Fibroblast of the aortic adventitia (primary cell): ENCODE data around the gene AFF4. TPM values are rescaled to one million over a fixed set of nuclear protein-coding genes. Genes with fewer than 3 reads are reported as not detected.

ENCODE experiments used
- DNase-seq: peaks from one replicate; pipeline ENCODE4 v3.0.0-alpha.2; 2010; ENCODE audit warnings: low read depth
- H3K4me3 ChIP-seq: 2 replicates; pipeline ENCODE4 v1.5.1; 2011; ENCODE audit warnings: low read depth, mild to moderate bottlenecking, control low read depth, low read length, moderate library complexity
- total RNA-seq: library from RNA; depleted of rRNA; stranded (reverse); fragments of >200 nt; gene quantifications from 2 replicates; pipeline ENCODE4 v1.2.3, GENCODE V29; 2012; ENCODE audit warnings: low replicate concordance
- TF ChIP-seq, protein P1 (sequence below): IDR thresholded peaks from 2 replicates; pipeline ENCODE4 v1.5.1; 2011; ENCODE audit warnings: mild to moderate bottlenecking, low read length, control low read depth, inconsistent platforms; ENCODE audit not compliant: insufficient read depth

AFF4 gene
- total RNA-seq, 1 donor: 87.7 TPM

DNA sequence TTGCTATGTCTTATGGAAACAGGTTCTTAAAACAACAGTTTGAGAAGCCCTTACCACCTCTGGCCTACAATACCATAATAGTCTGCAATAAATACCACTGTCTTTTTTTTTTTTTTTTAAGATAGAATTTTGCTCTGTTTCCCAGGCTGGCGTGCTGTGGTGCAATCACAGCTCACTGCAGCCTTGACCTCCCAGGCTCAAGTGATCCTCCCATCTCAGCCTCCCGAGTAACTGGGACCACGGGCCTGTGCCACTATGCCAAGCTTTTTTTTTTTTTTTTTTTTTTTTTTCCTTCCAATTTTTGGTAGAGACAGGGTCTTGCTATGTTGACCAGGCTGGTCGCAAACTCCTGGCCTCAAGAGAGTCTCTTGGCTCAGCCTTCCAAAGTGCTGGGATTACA is 37.0 kb downstream of the AFF4 start:
- TF ChIP-seq, protein P1, sequence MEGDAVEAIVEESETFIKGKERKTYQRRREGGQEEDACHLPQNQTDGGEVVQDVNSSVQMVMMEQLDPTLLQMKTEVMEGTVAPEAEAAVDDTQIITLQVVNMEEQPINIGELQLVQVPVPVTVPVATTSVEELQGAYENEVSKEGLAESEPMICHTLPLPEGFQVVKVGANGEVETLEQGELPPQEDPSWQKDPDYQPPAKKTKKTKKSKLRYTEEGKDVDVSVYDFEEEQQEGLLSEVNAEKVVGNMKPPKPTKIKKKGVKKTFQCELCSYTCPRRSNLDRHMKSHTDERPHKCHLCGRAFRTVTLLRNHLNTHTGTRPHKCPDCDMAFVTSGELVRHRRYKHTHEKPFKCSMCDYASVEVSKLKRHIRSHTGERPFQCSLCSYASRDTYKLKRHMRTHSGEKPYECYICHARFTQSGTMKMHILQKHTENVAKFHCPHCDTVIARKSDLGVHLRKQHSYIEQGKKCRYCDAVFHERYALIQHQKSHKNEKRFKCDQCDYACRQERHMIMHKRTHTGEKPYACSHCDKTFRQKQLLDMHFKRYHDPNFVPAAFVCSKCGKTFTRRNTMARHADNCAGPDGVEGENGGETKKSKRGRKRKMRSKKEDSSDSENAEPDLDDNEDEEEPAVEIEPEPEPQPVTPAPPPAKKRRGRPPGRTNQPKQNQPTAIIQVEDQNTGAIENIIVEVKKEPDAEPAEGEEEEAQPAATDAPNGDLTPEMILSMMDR: no peak
- H3K4me3 ChIP-seq: no peak overlapping the region
- no peak for DNase-seq

DNA sequence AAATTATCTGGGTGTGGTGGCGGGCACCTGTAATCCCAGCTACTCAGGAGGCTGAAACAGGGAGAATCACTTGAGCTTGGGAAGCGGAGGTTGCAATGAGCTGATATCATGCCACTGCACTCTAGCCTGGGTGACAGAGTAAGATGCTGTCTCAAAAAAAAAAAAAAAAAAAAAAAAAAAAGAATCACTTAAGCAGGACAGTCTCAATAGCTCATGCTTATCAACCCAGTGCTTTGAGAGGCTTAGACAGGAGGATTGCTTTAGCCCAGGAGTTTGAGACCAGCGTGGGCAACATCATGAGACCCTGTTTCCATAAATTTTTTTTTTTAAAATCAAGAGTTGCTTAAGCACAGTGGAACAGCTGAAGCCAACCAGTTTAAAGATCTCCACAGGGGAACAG is 47.3 kb downstream of the AFF4 start:
- DNase-seq: no peak
- TF ChIP-seq, protein P1: no peak
- H3K4me3 ChIP-seq: no peak overlapping the region

DNA sequence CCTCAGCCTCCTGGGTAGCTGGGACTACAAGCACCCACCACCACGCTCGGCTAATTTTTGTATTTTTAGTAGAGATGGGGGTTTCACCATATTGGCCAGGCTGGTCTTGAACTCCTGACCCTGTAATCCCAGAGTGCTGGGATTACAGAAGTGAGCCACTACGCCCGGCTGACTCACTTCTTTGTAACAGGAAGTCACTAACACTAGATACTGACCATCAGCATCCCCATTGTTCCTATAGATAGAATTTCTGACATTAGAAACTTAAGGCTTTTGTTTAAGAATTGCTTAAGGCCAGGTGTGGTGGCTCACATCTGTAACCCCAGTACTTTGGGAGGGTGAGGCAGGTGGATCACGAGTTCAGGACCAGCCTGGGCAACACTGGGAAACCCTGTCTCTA is 47.8 kb downstream of the AFF4 start:
- no peak overlapping the region for H3K4me3 ChIP-seq
- DNase-seq: no peak
- TF ChIP-seq, protein P1: no peak

DNA sequence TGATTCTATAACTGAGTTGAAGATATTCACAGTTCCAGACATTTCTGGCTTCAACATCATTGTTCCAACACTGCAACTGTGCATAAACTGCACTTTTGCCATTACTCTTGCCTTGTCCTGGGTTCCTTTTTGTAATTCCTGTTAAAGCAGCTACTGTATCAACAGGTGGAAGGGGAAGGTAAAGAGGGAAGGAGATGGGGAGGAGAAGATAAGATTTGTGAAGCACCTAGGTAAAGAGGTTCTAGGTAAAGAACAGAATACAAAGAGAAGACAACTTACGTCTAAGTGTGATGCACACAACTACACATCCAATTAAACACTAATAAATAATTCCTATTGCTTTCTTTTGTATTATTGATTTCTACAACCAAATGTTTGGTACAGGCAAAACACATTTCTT is 53.7 kb downstream of the AFF4 start:
- DNase-seq: no peak
- no peak overlapping the region for H3K4me3 ChIP-seq
- TF ChIP-seq, protein P1: no peak

DNA sequence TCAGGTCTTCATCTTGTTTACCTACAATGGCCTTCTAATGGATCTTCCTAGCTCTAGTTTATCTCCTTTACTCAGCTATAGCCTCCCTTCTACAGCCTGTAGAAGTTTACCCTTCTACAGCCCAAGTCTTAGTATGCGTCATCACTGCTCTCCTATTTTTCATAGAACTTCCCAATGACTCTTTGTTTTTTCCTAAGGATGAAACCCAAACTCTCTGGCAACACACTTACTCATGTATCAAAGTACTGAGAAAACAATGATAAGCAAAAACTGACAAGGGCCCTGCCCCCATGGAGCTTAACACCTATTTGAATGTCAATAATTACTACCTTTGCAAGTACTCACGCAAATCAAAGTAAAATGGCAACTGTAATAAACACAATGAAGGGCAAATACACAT is 56.3 kb downstream of the AFF4 start:
- DNase-seq: no peak
- H3K4me3 ChIP-seq: no peak overlapping the region
- TF ChIP-seq, protein P1: no peak

DNA sequence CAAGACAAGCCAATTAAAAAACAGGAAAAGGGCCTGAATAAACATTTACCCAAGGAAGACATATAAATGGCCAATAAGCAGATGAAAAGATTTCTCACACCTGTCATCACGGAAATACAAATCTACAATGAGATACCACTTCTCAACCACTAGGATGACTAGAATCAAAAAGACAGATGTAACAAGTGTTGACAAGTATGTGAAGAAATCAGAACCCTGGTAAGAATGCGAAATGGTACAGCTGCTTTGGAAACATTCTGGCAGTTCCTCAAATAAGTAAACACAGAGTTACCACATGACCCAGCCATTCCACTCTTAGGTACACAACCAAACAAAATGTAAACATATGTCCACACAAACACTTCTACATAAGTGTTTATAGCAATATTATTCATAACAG is 57.5 kb downstream of the AFF4 start:
- DNase-seq: no peak
- H3K4me3 ChIP-seq: no peak overlapping the region

DNA sequence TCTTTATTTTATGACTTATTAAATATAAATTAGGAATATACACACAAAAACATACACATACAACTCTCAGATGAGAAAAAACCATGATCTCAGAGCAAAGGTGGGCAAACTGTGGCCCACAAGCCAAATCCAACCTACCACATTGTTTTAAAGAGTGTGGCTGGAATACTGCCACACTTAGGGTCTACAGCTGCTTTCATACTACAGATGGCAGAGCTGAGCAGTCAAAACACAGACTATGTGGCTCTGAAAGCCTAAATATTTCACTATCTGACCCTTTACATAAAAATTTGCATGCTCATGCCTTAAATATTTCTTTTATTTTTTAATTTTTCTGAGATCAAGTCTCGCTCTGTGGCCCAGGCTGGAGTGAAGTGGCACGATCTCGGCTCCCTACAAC is 61.7 kb downstream of the AFF4 start:
- no peak overlapping the region for H3K4me3 ChIP-seq
- DNase-seq: no peak
- TF ChIP-seq, protein P1: no peak

More for the DNA sequence above, 57.5 kb downstream of the AFF4 start:
- TF ChIP-seq, protein P1: peak; percentile 3
